Measurements from ENCODE around the gene GDF11.
A peak's percentile ranks its signal among the peaks of the same experiment; 100 is the strongest.
"Not testable (repeated sequence)": the region's sequence is repeated elsewhere in the genome, so short reads cannot be mapped to it uniquely, and the experiment has no call there.

GDF11 gene

DNA sequence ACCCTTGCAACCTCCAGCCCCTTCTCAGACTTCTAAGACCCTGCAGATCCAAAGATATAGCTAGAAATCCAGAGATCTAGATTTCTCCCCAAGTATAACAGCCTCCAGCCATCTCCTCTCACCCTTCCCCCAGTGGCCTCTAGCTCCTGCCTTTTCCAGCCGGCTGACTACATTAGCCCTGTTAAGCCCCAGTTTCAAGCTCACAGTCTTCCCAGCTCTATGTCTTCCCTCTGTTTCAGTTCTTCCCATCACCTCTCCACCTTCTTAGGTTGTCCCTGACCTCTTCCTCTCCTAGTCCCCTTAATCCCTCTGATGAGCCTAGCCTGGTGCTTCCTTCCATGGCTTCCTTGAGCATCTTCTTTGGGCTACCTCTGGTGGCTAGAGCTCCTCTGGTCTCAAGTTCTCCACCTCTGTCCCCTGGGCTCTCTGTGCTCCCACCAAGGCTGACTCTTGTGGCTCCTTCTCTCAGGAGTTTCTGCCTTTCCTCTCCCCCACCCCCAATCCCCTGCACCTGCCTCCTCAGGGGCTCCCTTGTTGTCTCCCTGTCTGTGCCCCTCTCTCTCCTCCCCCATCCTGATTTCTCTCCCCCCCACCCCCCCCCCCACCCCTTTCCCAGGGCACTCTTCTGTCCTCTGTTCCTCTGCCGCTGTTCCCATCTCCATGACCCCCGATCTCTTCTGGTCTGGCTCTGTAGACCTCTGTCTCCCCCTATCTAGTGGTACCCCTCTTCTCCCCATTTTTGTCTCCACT, 816 bp upstream of the GDF11 start:
- Mint-ChIP-seq H3K9me3 (no peaks in the 10 kb centered on the region), H3K27me3 (no peaks in the 10 kb centered on the region), H3K4me3 (peak overlapping the region; percentile 81 to 94), H3K27ac (peak overlapping the region in 1 of 2 donors; percentile 67), H3K4me1 (peaks cover 61% of the 10 kb centered on the region)
- ATAC-seq (no peak), DNase-seq (no peak)

DNA sequence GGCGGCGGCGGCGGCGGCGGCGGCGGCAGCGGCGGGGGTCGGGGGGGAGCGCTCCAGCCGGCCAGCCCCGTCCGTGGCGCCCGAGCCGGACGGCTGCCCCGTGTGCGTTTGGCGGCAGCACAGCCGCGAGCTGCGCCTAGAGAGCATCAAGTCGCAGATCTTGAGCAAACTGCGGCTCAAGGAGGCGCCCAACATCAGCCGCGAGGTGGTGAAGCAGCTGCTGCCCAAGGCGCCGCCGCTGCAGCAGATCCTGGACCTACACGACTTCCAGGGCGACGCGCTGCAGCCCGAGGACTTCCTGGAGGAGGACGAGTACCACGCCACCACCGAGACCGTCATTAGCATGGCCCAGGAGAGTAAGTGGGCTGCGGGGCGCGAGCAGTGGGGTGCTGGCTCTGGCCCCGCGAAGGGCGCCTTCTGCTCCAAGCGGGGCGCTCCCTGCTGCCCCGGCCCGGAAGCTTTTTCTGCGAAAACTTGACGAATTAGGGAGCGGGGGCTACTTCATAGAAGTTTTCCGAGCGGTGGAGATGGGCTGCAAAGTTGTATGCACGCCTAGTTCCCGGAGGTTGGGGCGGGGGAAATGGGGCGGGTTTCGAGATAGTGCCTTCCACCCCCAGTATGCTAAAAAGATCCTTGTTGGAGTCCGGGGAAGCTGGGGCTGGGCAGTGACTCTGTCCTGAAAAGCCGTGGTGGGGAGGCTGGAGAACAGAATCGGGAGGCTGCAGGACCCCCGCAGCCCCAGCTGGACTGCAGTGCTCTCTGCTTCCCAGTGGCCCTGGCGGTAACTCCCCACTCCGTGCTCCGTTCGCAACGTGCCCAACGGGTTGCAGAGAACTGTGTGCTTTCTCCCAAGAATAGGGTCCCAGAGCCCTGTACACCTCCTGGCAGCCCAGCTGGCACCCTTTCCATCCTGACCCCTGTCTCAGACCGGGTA, 751 bp downstream of the GDF11 start:
- H3K4me3 Mint-ChIP-seq = peak overlapping the region; percentile 86 to 89
- H3K27ac Mint-ChIP-seq = peak overlapping the region; percentile 59 to 77
- DNase-seq (peak; percentile 51 to 54), ATAC-seq (peak; percentile 63)
- no peaks in the 10 kb centered on the region for H3K27me3 Mint-ChIP-seq
- H3K9me3 Mint-ChIP-seq = no peaks in the 10 kb centered on the region
- peaks cover 47% of the 10 kb centered on the region for H3K4me1 Mint-ChIP-seq

DNA sequence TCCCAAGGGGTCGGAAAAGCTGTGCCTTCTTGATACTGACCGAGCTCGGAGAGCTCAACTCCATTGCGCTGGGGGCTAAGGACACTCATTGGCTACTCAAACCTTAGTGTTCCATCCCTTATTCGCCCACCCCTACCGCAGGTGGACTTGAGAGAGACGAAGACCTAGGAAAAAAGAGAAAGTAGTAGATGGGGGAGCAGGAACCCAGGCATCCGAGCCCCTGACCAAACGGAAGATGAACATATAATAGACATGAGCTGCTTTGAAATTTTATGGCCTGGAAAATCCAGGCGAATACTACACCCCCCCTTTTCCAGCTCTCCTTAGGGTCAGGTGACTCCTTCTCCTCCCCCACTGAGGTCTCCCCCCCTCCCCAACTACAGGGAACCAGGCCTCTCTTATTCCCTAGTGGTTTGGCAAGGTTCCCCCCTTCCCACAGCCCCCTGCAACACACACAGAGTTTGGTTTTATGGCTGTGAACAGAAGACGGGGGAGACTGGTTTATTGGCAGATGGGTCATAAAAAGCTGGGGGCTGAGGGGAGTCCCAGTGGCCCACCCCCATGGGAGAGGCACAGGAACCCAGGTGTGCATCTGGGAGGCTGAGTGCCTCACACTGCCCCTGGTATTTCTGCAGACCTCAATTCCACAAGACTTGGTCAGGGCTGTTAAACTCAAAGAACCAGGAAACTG, 1.6 kb downstream of the GDF11 start:
- Mint-ChIP-seq H3K27ac (peak overlapping the region; percentile 59 to 77), H3K4me1 (peaks cover 47% of the 10 kb centered on the region)

DNA sequence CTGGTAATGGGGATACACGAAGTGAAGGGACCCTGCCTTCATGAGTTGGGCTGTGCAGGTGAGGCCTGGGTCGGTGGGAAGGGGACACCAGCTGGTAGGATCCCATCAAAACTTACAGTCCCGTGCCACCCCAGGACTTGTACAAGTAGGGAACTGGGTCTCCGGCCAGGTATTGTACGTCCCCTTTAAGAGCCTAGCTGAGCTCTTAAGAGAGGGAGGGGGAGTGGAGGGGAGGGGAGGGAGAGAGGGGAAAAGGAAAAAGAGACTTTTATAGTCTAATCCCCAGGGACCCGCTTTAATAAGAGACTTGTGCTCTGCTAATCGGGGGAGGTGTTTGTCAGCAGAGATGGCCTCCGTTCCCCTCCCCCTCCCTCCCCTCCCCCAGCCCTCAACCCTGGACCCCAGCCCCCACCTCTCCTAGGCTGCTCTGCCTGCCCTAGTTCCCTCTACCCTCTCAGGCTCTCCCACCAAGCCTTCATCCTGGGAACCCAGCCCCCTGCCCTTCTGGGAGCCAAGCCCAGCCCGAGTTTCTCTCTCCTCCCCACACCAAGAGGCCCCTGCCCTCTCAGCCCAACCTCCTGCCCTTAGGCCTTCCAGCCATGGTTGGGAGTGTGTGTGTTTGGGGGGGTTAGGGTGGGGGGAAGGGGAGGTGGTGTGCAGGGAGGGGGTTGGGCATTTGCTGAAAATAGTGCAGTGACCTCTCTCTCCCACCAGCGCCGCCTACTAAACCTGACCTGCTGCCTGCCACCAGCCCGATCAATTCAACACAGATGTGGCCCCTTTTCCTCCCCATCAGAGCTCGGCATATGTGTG, 2.6 kb downstream of the GDF11 start:
- ATAC-seq = no peak
- H3K4me3 Mint-ChIP-seq = peak overlapping the region in 1 of 2 donors; percentile 16
- H3K27me3 Mint-ChIP-seq = no peaks in the 10 kb centered on the region
- H3K9me3 Mint-ChIP-seq = no peaks in the 10 kb centered on the region
- H3K4me1 Mint-ChIP-seq = peaks cover 48% of the 10 kb centered on the region
- no peak overlapping the region for H3K27ac Mint-ChIP-seq
- DNase-seq = no peak

More for the DNA sequence above, 1.6 kb downstream of the GDF11 start:
- Mint-ChIP-seq H3K4me3 (peak overlapping the region; percentile 86 to 89), H3K9me3 (no peaks in the 10 kb centered on the region), H3K27me3 (no peaks in the 10 kb centered on the region)
- DNase-seq (no peak), ATAC-seq (no peak)

DNA sequence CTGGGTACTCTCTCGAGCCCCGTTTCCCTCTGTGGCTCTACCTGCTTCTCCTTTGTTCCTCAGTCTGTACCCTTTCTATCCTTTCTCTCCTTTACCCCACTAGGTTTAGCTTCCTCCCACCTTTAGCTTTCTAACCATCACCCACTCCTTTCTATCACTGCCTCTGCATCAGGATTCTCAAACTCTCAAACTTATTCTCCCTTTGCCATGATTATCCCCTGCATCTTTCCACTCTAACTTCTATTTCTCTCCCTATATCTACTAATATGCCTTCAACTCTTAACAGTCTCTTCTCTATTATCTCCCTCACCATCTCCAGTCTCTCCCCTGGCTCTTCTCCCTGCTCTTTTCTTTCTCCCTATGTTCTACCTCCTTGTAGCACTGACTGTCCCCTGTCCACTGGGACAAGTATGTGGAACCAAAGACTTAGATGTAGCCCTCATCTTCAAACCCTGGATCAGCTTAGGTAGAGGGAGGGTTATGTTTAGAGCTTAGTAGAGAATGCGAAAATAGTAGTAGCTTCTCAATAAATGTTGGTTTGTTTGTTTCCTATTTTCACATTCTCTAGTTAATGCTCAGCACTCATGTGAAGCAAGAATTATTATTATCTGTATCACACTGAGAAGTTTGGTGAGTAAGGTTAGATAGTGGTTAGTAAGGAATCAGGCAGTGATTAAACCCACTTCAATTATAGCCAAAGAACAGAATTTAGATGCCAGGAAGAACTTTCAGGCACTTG, 3.4 kb downstream of the GDF11 start:
- H3K27me3 Mint-ChIP-seq = no peaks in the 10 kb centered on the region
- ATAC-seq (no peak), DNase-seq (no peak)
- H3K4me3 Mint-ChIP-seq = no peak overlapping the region
- H3K4me1 Mint-ChIP-seq = peaks cover 48% of the 10 kb centered on the region
- no peaks in the 10 kb centered on the region for H3K9me3 Mint-ChIP-seq
- peak overlapping the region in 1 of 2 donors; percentile 8 for H3K27ac Mint-ChIP-seq

DNA sequence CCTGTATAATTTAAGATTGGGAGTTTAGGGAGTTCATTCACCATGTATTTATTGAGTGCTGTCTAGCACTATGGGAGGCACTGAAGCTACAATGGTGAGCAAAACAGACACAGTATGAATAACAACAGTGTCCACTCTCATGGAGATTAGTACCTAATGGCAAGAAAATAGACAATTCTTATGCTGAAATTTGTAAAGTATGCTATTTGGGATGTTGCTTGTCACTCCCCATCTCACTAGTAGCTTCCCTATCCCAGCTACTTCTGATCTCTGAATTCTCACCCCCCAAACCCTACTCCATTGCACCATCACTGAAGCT, 4.0 kb downstream of the GDF11 start:
- Mint-ChIP-seq H3K27me3 (no peaks in the 10 kb centered on the region), H3K4me3 (no peak overlapping the region), H3K4me1 (peaks cover 45% of the 10 kb centered on the region), H3K9me3 (no peaks in the 10 kb centered on the region), H3K27ac (no peak overlapping the region)
- DNase-seq (no peak), ATAC-seq (no peak)

DNA sequence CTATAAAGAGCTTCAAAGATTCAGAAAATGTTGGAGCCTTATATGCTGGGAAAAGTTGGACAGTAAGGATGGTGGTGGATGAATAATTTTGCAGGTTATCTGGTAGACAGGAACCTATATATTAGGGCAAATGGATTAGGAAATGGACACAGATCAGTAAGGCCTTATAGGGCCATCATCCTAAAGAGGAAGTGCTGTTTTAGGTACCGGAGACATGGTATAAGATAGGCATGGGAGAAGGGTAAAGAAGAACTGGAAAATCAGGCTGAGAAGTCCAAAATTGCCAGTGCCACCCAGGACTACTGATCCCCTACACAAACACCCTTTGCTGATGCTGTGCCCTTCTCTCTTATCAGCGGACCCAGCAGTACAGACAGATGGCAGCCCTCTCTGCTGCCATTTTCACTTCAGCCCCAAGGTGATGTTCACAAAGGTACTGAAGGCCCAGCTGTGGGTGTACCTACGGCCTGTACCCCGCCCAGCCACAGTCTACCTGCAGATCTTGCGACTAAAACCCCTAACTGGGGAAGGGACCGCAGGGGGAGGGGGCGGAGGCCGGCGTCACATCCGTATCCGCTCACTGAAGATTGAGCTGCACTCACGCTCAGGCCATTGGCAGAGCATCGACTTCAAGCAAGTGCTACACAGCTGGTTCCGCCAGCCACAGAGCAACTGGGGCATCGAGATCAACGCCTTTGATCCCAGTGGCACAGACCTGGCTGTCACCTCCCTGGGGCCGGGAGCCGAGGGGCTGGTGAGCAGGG, 5.5 kb downstream of the GDF11 start:
- H3K4me1 Mint-ChIP-seq = peaks cover 34% of the 10 kb centered on the region
- DNase-seq (no peak), ATAC-seq (no peak)
- no peak overlapping the region for H3K27ac Mint-ChIP-seq
- H3K27me3 Mint-ChIP-seq = no peaks in the 10 kb centered on the region
- H3K9me3 Mint-ChIP-seq = no peaks in the 10 kb centered on the region
- no peak overlapping the region for H3K4me3 Mint-ChIP-seq

DNA sequence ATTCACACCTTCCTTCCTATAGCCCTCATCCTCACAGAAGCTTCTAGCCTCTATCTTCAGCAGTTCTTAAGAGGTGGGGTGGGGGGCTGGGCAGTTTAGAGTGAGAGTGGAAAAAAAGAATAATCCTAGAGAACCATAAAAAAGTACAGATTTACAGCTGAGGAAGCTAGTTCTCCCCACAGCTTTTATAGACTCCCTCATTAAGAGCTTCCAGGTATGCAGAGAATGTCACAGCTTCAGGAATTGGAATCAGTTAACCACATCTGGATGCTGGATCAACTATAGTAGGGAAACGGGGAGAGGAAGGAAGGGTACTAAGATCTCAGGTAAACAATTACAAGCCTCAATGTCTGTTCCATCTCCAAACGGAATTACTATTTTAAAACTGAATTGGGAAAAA, 12.3 kb downstream of the GDF11 start:
- no peaks in the 10 kb centered on the region for H3K9me3 Mint-ChIP-seq
- H3K27me3 Mint-ChIP-seq = no peaks in the 10 kb centered on the region
- H3K27ac Mint-ChIP-seq = no peak overlapping the region
- DNase-seq = no peak
- peaks cover 7% of the 10 kb centered on the region for H3K4me1 Mint-ChIP-seq
- no peak for ATAC-seq
- H3K4me3 Mint-ChIP-seq = no peak overlapping the region

DNA sequence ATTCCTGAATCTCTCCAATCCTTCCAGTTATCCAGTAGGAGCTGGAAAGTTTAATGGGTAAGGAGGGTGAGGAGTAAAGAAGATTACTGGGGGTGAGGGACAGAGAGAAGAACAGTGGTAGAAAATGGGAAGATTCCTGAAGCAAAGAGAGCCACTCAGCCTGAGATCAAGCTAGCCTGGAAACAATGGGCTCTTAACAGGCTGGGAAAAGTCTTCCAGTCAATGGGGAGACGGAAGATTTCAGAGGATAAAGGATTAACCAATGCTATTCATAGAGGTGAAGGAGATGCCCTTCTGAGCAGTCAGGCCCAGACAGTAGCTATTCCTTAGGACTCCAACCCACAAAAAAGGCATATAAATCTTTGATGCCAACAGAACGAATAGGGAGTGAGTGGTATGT, 14.8 kb downstream of the GDF11 start:
- Mint-ChIP-seq H3K27me3 (no peaks in the 10 kb centered on the region), H3K9me3 (no peaks in the 10 kb centered on the region), H3K4me1 (no peaks in the 10 kb centered on the region), H3K4me3 (no peak overlapping the region), H3K27ac (peak overlapping the region in 1 of 2 donors; percentile 55)
- DNase-seq (no peak), ATAC-seq (no peak)

DNA sequence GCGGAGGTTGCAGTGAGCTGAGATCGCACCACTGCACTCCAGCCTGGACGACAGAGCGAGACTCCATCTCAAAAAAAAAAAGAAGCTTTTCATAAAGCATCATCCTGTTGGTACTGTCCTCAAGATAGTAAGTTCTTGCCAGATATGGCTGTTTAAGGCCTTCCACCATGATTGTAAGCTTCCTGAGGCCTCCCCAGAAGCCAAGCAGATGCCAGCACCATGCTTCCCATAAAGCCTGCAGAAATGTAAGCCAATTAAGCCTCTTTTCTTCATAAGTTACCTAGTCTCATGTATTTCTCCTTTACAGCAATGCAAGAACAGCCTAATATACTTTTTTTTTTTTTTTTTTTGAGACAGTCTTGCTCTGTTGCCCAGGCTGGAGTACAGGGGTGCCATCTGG, 15.7 kb downstream of the GDF11 start:
- not testable (repeated sequence) for H3K9me3 Mint-ChIP-seq, H3K27me3 Mint-ChIP-seq, H3K4me3 Mint-ChIP-seq, DNase-seq, ATAC-seq, H3K27ac Mint-ChIP-seq, H3K4me1 Mint-ChIP-seq

DNA sequence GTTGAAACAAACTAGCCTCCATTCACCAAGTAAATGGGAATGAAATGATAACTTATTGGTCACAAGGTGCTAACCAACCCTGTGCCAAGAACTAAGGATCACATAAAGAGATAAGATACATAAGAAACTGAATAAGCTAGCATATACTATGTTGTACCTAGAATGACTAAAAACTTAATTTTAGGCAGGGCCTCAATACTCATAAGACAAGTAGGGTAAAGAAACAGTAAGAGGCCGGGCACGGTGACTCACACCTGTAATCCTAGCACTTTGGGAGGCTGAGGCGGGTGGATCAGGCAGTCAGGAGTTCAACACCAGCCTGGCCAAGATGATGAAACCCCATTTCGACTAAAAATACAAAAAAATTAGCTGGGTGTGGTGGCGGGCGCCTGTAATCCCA, 17.7 kb downstream of the GDF11 start:
- Mint-ChIP-seq H3K9me3 (no peaks in the 10 kb centered on the region), H3K27ac (no peak overlapping the region), H3K4me3 (no peak overlapping the region), H3K27me3 (no peaks in the 10 kb centered on the region), H3K4me1 (no peaks in the 10 kb centered on the region)
- DNase-seq (no peak), ATAC-seq (peak; percentile 73)

DNA sequence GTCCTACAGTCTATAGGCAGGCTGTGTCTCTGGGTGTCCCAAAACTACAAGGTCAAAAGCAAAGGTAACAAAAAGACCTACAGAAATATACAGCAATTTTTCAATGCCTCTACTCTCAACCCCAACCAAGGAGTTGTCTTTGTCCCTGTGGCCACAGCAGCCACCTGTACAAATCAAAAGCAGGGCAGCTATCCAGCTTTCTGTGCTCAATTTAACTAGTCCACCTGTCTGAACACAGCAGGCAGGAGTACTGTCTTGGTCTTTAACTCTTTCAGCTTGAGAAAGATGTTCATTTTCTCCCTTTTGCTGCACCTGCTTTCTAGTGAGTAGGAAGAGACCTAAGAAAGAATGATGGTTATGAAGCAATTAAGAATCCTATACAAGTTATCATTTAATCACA, 19.7 kb downstream of the GDF11 start:
- no peak for ATAC-seq
- DNase-seq = no peak
- no peaks in the 10 kb centered on the region for H3K27me3 Mint-ChIP-seq
- H3K9me3 Mint-ChIP-seq = no peaks in the 10 kb centered on the region
- no peak overlapping the region for H3K4me3 Mint-ChIP-seq
- no peak overlapping the region for H3K27ac Mint-ChIP-seq
- H3K4me1 Mint-ChIP-seq = no peaks in the 10 kb centered on the region

DNA sequence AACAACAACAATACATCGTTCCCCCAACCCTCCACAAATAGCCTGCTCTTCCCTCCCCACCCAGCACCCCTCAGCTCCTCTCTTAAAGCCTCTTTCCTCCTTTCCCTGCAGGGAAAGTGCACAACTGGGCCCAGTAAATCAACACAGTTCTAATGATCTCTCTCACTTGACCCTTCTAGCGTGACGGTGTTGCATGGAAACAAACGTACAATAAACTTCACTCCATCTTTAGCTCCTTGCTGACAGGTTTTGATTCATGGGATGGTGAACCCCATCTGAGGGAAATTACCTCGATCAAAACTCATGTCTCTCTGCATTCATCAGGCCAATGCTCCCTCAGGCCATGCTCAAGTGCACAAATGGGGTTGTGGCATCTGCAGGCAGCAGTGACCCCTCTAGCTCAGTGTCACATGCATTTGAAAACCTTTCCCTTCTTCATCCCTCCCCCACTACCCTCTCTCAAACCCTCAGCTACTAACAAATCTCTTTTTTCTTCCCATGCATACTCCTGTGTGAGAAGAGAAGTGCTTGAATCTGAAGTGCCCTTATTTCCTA, 22.9 kb downstream of the GDF11 start:
- Mint-ChIP-seq H3K27ac (peak overlapping the region in 1 of 2 donors; percentile 23), H3K4me1 (no peaks in the 10 kb centered on the region), H3K27me3 (no peaks in the 10 kb centered on the region), H3K4me3 (no peak overlapping the region), H3K9me3 (no peaks in the 10 kb centered on the region)
- ATAC-seq (no peak), DNase-seq (no peak)

DNA sequence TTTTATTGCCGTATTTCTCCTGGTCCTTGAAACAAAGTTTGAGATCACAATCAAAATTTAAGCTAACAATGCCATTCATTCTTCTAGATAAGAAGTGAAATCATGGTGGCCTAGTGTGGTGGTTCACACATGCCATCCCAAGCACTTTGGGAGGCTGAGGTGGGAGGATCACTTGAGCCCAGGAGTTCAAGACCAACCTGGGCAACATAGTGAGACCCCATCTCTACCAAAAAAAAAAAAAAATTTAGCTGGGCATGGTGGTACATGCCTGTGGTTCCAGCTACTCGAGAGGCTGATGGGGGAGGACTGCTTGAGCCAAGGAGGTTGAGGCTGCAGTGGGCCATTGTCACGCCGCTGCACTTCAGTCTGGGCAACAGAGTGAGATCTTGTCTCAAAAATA, 24.2 kb downstream of the GDF11 start:
- ATAC-seq = no peak
- Mint-ChIP-seq H3K27me3 (no peaks in the 10 kb centered on the region), H3K9me3 (no peaks in the 10 kb centered on the region)

More for the DNA sequence above, 24.2 kb downstream of the GDF11 start:
- DNase-seq = no peak
- no peaks in the 10 kb centered on the region for H3K4me1 Mint-ChIP-seq
- H3K4me3 Mint-ChIP-seq = no peak overlapping the region
- no peak overlapping the region for H3K27ac Mint-ChIP-seq

Data from stimulated activated naive CD8-positive, alpha-beta T cell treated with anti-CD3 and anti-CD28 coated beads, Interleukin-15, amount 100 ng/mL, for 72 hours (primary cell).